IPS-15b (cell line): Measurements from ENCODE around the gene UBAC1.
A peak's percentile ranks its signal among the peaks of the same experiment; 100 is the strongest.

Experiments
- H3K27me3 ChIP-seq: one replicate; pipeline ENCODE4 v1.6.1; 2013; ENCODE audit warnings: low read length; ENCODE audit not compliant: control insufficient read depth, insufficient read depth
- H3K36me3 ChIP-seq: one replicate; pipeline ENCODE4 v1.6.1; 2013; ENCODE audit warnings: low read length; ENCODE audit not compliant: control insufficient read depth, insufficient read depth
- H3K4me1 ChIP-seq: one replicate; pipeline ENCODE4 v1.6.1; 2013; ENCODE audit warnings: mild to moderate bottlenecking, low read length; ENCODE audit not compliant: control insufficient read depth, insufficient read depth
- H3K4me3 ChIP-seq: one replicate; pipeline ENCODE4 v1.5.1; 2013; ENCODE audit warnings: low read depth, low read length
- H3K9ac ChIP-seq: one replicate; pipeline ENCODE4 v1.6.1; 2013; ENCODE audit warnings: low read depth, mild to moderate bottlenecking, low read length
- H3K9me3 ChIP-seq: one replicate; pipeline ENCODE4 v1.6.1; 2013; ENCODE audit warnings: mild to moderate bottlenecking, low read length; ENCODE audit not compliant: control insufficient read depth, insufficient read depth

UBAC1 gene

DNA sequence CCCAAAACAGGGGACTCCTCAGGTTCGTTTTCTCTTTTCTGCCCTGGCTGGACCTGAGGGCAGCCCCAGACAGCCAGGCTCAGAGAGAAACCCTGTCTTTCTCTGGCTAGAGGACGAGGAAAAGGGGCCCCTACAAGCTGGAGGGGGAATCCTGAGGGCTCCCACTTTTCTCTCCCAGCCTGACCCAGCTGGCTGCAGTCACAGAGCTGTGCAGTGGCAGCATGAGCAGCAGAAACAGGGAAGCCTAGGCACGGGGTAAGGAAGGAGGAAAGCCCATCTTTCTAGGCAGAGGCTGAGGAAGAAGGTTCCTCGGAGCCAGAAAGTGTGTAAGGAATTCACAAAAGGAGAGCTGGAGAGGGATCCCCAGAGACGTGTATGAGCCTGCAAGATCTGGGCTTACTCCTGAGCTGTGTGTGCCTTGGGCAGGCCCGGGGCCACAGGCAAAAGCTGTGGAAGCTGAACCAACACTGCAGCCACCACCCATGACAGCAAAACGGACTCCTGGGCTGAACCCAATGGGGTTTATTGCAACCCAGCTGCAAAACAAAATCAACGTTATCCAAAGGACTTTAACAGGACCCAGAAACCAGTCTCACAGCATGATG, 70.0 kb downstream of the UBAC1 start:
- H3K9me3 ChIP-seq: no peaks in the 10 kb centered on the region
- peaks cover 7% of the 10 kb centered on the region for H3K36me3 ChIP-seq
- peaks cover 15% of the 10 kb centered on the region for H3K4me1 ChIP-seq
- H3K27me3 ChIP-seq: no peaks in the 10 kb centered on the region
- peak overlapping the region; percentile 4 for H3K9ac ChIP-seq
- H3K4me3 ChIP-seq: no peak overlapping the region

DNA sequence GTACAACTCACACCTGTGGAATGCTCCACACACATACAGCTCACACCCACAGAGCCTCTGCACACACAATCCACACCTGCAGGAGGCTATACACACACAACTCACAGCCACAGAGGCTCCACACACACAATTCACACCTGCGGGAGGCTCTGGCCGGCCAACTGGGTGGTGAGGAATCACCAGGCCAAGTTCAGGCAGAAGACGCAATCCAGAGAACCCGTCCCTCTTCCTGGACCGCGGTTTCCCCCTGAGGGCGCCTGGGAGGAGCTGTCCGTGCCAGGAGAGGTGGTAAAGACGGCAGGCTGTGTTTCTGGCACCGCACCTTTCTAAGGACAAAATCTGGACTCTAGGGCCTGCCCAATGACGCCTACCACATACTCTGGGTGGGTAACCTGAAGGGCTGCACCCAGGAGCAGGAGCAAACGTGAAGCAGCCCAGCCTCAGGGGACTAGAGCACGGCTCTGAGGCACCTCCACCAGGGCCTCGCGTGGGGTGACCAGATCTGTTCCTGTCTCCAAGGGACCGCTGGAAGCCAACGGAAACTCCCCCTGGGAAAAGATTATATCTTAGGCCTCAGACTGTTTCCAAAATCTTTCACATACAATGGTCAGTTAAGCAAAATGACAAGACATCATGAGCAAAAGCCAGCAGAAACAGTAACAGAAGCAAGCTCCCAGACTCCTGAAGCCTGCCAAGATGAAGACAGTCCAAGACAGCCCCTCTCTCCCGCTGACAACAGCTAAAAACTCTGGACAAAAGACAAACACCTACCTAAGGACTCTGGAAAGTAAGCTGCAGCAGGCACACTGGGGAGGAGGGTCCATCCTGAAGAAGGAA, 70.8 kb downstream of the UBAC1 start:
- Histone ChIP-seq H3K9me3 (no peaks in the 10 kb centered on the region), H3K4me1 (peaks cover 15% of the 10 kb centered on the region), H3K36me3 (peaks cover 7% of the 10 kb centered on the region), H3K27me3 (no peaks in the 10 kb centered on the region), H3K4me3 (no peak overlapping the region), H3K9ac (peak overlapping the region; percentile 37)

DNA sequence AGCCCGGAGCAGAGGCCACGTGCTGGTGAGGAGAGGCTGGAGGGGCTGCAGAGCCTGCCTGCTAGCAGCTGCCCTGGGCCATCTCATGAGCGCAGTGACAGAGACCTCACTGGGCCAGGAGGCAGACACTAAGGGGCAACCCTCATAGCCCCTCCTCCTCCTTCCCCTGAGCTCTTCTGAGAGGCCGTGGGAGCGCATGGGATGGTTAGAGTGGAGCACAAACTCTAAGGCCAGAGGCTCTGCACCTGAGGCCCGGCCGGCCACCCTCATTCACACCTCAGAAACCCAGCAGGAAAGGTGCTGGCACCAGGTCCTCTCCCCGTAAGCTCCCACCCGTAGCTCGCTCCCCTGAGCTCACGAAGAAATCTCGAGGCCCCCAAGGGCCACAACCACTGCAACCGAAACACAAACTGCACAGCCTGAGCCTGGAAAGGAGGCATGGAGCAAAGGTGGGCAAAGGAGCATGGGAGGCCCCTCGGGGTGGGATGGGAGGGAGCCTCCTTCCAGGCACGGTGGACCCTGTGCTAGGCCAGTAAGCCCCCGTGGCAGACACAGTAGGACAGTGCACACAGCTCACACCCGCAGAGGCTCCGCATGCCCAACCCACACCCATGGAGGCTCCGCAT, 71.5 kb downstream of the UBAC1 start:
- Histone ChIP-seq H3K27me3 (no peaks in the 10 kb centered on the region), H3K4me1 (peaks cover 17% of the 10 kb centered on the region), H3K9ac (peak overlapping the region; percentile 37), H3K9me3 (no peaks in the 10 kb centered on the region), H3K4me3 (no peak overlapping the region), H3K36me3 (peaks cover 7% of the 10 kb centered on the region)

DNA sequence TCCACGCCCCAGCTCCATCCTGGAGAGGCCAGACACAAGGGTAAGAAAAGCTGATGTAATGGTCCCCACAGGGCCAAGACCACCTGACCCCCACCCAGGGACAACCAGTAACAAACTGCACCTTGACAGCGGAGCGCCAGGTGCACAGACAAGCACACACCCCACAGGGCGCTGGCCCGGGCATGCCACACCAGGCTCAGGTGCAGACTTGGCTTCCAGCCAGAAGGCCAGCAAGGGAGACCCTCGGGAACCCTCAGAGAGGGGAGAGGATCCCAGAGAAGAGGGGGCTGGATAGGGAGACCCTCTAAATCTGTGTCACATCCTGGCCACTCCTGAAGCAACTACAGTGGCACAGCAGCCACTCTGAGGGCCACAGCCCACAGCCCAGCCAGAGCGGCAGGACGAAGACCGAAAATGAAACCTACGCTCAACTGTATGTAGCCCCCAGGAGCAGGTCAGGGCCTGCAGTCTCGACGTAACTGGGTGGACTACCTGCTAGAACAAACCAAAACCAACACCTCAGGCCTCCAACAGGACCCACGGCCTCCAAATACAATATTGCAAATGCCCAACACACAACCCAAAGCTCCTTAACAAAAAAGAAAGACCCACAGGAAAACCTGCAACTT, 72.3 kb downstream of the UBAC1 start:
- peak overlapping the region; percentile 66 for H3K9ac ChIP-seq
- H3K4me1 ChIP-seq: peaks cover 17% of the 10 kb centered on the region
- no peaks in the 10 kb centered on the region for H3K27me3 ChIP-seq
- no peak overlapping the region for H3K4me3 ChIP-seq
- peaks cover 7% of the 10 kb centered on the region for H3K36me3 ChIP-seq
- H3K9me3 ChIP-seq: no peaks in the 10 kb centered on the region

DNA sequence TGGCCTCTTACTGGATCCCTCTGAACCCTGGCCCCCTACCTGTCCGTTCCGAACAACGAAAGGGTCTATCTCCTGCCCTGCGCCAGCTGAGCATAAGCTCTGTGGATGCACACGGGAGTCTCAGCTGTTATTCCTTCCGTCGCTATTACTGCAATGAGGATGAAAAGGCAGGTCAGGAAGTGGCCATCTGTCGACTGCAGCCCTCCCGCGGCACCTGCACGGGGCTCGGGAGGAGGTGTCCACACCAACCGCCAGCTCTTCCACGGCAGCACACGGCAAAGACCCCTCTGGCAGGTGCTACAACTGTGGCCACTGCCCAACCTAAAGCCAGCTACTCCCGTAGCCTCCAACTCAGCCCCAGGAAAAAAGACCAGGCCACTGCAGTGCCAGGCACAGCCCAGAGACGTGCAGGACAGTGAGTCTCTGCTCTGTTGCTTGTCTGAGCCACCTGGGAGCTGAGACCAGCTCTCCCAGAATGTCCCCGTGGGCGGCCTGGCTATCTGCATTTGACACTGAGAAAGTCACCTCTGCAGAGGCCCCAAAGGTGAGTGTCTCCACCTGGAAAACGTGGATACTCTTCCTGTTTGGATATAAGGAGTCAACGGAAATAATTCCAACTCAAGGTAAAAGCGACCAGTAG, 72.9 kb downstream of the UBAC1 start:
- Histone ChIP-seq H3K36me3 (peaks cover 7% of the 10 kb centered on the region), H3K4me3 (no peak overlapping the region), H3K9me3 (no peaks in the 10 kb centered on the region), H3K27me3 (no peaks in the 10 kb centered on the region), H3K4me1 (peaks cover 17% of the 10 kb centered on the region), H3K9ac (peak overlapping the region; percentile 66)

DNA sequence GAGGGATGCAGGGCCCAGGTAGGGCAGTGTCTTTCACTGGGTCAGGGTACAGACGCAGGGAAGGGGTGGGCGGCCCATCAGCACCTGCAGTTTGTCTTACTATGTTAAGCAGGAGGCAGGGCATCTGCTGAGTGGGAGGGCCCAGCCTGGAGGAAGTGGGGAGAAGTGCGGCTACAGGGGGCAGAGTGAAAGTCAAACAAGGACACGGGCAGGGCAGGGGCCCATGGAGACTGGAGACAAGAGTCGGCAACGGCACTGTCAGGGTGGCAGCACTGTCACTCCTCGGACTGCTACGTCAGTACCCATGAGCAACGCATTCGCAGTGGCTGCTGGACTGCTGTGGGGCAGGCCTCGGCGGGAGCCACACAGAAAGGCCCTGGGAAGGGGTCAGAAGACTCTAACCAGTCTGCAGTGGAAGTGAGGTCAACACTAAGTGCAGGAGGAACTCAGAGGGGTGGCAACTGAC, 73.6 kb downstream of the UBAC1 start:
- peak overlapping the region; percentile 66 for H3K9ac ChIP-seq
- H3K27me3 ChIP-seq: no peaks in the 10 kb centered on the region
- H3K9me3 ChIP-seq: no peaks in the 10 kb centered on the region
- no peak overlapping the region for H3K4me3 ChIP-seq
- peaks cover 7% of the 10 kb centered on the region for H3K36me3 ChIP-seq
- peaks cover 17% of the 10 kb centered on the region for H3K4me1 ChIP-seq

DNA sequence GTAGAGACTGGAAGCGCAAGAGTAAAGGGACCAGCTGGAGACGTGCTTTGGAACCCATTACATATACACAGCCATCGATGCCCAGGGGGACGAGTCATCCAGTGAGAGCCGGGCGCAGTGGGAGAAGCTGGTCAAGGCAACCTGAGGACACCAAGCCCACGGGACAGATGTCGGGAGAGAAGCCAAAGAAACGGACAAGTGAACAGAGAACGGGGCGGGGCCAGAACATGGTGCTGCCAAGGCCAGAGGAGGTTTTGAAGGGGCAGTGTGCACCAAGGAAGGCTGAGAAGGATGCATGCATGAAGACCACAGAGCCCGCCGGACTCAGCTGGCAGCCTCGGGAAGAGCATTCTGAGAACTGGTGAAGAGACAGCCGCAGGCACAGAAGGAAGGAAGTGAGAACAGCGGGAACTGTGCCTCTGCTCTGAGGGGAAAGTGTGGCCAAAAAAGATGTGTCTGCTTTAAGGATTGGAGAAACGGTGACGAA, 74.1 kb downstream of the UBAC1 start:
- H3K4me3 ChIP-seq: no peak overlapping the region
- peaks cover 17% of the 10 kb centered on the region for H3K4me1 ChIP-seq
- peak overlapping the region; percentile 60 for H3K9ac ChIP-seq
- H3K9me3 ChIP-seq: no peaks in the 10 kb centered on the region
- H3K27me3 ChIP-seq: no peaks in the 10 kb centered on the region
- H3K36me3 ChIP-seq: peaks cover 7% of the 10 kb centered on the region

DNA sequence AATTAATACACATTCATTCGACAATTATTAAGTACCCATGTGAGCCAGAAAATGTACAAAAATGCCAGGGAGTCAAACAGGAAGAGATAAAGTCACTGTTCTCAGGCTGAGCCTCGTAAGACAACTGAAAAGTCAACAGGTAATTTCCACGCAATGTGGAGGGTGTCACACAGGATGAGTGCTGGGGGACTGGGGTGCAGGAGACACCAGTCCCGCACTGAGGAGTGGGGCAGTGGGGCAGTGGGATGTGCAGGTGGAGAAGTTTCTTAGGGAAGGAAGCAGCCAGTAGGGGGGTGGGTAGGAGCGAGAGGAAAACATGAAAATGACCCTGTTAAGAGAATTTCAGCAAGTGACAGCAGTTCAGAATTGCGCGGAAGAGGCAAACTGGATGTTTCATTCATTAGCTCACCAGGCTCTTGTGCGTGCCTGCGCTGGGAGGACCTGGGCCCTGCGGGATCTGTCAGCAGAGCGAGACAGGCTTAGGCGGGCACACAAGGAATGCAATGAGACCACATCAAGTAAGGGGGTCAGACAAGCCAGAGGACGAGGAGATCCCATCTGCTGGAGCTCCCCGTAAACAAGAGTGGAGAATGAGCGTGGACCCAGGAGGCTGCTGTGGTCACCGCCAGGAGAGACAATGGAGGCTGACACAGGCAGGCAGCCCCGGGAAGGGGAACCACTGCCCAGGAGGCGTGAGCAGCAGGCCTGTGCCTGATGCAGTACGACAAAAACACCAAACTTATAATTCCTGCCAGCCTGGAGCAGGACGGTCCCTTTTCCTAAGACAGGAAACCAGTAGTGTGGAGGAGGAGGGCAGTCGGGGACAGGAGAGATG, 74.8 kb downstream of the UBAC1 start:
- H3K4me3 ChIP-seq: no peak overlapping the region
- peaks cover 17% of the 10 kb centered on the region for H3K4me1 ChIP-seq
- H3K27me3 ChIP-seq: no peaks in the 10 kb centered on the region
- H3K36me3 ChIP-seq: peaks cover 7% of the 10 kb centered on the region
- H3K9me3 ChIP-seq: no peaks in the 10 kb centered on the region
- H3K9ac ChIP-seq: no peak overlapping the region

DNA sequence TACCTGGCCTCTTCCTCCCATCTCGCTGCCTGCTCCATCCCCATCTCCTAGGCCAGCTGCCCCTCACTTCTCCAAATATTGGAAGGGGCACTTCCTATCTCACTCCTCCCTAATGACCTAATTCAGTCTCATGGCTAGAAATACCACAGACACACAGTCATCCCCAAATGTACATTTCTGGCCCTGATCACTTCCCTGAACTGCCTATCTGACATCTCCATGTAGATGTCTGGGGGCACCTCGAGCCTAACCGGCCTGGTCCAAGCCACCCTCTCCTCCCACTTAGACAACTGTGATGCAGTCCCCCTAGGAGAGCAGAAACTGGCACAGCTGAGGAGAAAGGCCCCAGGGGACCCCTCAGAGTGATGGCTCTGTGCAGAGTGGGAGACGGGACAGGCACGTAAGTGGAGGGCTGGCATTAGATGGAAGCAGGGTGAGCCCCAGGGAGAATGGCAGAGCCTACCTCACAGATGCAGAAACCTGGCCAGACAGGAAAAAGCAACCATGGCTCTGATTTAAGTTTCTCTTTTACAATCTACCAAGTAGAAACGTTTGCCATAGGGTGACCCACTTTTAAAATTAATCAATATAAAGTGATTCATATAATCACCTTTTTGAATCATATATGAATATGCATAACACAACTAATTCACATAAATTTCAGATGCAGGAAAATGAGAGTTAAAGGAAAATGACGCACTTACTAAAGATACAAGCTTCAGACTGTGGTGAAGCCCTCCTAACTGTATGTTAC, 75.9 kb downstream of the UBAC1 start:
- no peak overlapping the region for H3K9ac ChIP-seq
- peaks cover 7% of the 10 kb centered on the region for H3K36me3 ChIP-seq
- peaks cover 19% of the 10 kb centered on the region for H3K4me1 ChIP-seq
- no peaks in the 10 kb centered on the region for H3K9me3 ChIP-seq
- no peaks in the 10 kb centered on the region for H3K27me3 ChIP-seq
- H3K4me3 ChIP-seq: no peak overlapping the region

DNA sequence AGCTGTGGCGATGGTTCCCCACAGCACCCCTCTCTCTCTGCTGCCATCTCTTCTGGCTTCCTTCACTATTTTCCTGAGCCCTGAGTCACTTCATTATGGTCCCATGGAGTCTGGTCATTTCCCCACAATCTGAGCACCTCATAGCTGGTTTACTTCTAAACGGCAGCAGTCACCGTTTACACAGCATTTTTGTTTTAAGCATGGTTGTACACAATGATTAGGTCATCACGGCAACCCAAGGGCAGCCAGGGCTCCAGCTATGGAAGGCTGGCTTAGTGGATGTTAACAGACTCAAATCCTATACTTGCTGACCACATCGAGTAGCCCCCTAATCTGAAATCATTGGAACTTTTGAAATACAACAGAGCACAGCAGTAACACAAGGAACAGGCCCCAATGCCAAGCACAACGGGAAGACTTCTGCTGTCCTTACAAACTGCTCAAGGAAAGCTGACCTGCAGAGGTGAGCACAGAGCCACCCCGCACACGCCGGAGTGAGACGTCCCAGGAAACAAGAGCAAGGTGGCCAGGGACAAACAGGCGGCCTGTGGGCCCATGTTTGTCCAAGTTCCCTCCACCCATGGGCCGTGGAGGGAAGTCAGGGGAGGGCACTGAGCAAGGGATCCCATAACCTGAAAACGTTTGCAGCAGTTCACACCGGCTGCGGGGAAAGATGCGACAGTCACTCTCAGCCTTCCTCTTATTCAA, 76.7 kb downstream of the UBAC1 start:
- Histone ChIP-seq H3K27me3 (no peaks in the 10 kb centered on the region), H3K36me3 (peaks cover 3% of the 10 kb centered on the region), H3K9me3 (no peaks in the 10 kb centered on the region), H3K4me3 (no peak overlapping the region), H3K9ac (no peak overlapping the region), H3K4me1 (peaks cover 20% of the 10 kb centered on the region)
